ENCODE data around the gene LCAT. TPM values are rescaled to one million over a fixed set of nuclear protein-coding genes. Genes with fewer than 3 reads are reported as not detected.
"Not testable (repeated sequence)": the region's sequence is repeated elsewhere in the genome, so short reads cannot be mapped to it uniquely, and the experiment has no call there.

Gene LCAT
- total RNA-seq: 30.3 TPM

GRCh38 chr16:67943619-67944504, at the start of gene LCAT:
TSS of gene LCAT (minus strand) at chr16:67944120. CDS start at chr16:67944101, 19 bp downstream.
- DNase-seq (ENCODE audit: low spot score): peak; percentile 52

- DNase-seq (ENCODE audit: low spot score): peak; percentile 74
Measured at GRCh38 chr16:67993207-67994039, 49.5 kb upstream of the LCAT start.

GRCh38 chr16:67992661-67993206, 48.8 kb upstream of the LCAT start:
- DNase-seq (ENCODE audit: low spot score): no peak

- DNase-seq (ENCODE audit: low spot score): no peak
Measured at GRCh38 chr16:67990018-67990386, 46.1 kb upstream of the LCAT start.

- DNase-seq (ENCODE audit: low spot score): no peak
Measured at GRCh38 chr16:67989322-67990017, 45.5 kb upstream of the LCAT start.

GRCh38 chr16:67988675-67989074, 44.8 kb upstream of the LCAT start:
- no peak for DNase-seq (ENCODE audit: low spot score)

GRCh38 chr16:67987460-67988160, 43.7 kb upstream of the LCAT start:
- no peak for DNase-seq (ENCODE audit: low spot score)

GRCh38 chr16:67986949-67987348, 43.0 kb upstream of the LCAT start:
- DNase-seq (ENCODE audit: low spot score): no peak

GRCh38 chr16:67982011-67982696, 38.2 kb upstream of the LCAT start:
- DNase-seq (ENCODE audit: low spot score): no peak

- DNase-seq (ENCODE audit: low spot score): no peak
Measured at GRCh38 chr16:67979955-67980678, 36.2 kb upstream of the LCAT start, which contains the start of gene DPEP3. TSS of gene DPEP3 (minus strand) at chr16:67980499. CDS start at chr16:67980380, 119 bp downstream.

GRCh38 chr16:67977469-67978227, 33.7 kb upstream of the LCAT start:
- DNase-seq (ENCODE audit: low spot score): no peak

- no peak for DNase-seq (ENCODE audit: low spot score)
Measured at GRCh38 chr16:67977005-67977404, 33.1 kb upstream of the LCAT start.

- DNase-seq (ENCODE audit: low spot score): no peak
Measured at GRCh38 chr16:67976205-67976604, 32.3 kb upstream of the LCAT start.

- DNase-seq (ENCODE audit: low spot score): no peak
Measured at GRCh38 chr16:67975321-67976105, 31.6 kb upstream of the LCAT start.

GRCh38 chr16:67972285-67972684, 28.4 kb upstream of the LCAT start:
- DNase-seq (ENCODE audit: low spot score): not testable (repeated sequence)

GRCh38 chr16:67971111-67971510, 27.2 kb upstream of the LCAT start:
- no peak for DNase-seq (ENCODE audit: low spot score)

GRCh38 chr16:67969254-67970039, 25.5 kb upstream of the LCAT start:
- DNase-seq (ENCODE audit: low spot score): no peak

Data from mucosa of gallbladder (tissue), 1 donor.